ENCODE data around the gene LRP1B. TPM values are rescaled to one million over a fixed set of nuclear protein-coding genes. Genes with fewer than 3 reads are reported as not detected.

Gene LRP1B
- total RNA-seq, 2 donors from 2014 or later, result 0.79 to 1.8 TPM

- H3K9ac ChIP-seq (ENCODE audit: extremely low read depth, low read length, poor library complexity, severe bottlenecking), result no peak overlapping the region
- H3K27ac ChIP-seq (ENCODE audit: low read depth, low read length), result no peak overlapping the region
- no peak for DNase-seq
- Mint-ChIP-seq H3K36me3 (ENCODE audit: low read depth) (no peaks in the 10 kb centered on the region), H3K9me3 (no peaks in the 10 kb centered on the region), H3K27ac (no peak overlapping the region), H3K4me3 (no peak overlapping the region), H3K27me3 (ENCODE audit: insufficient read depth) (no peaks in the 10 kb centered on the region), H3K4me1 (peaks cover 10% of the 10 kb centered on the region)
- TF ChIP-seq CTCF (conservative IDR thresholded peaks at IDR 0.05), result no peak
- no peaks in the 10 kb centered on the region for H3K9me3 ChIP-seq (ENCODE audit: control insufficient read depth, low read length)
- no peak overlapping the region for H3K4me3 ChIP-seq (ENCODE audit: low read length)
- no peaks in the 10 kb centered on the region for H3K27me3 ChIP-seq (ENCODE audit: control insufficient read depth, insufficient read depth, low read length, poor library complexity, severe bottlenecking)
- 94% methylated on average over 1 of the region's 1 CpG; no CpG with 5 or more reads in 1 of the 2 experiments for WGBS, 2 experiments (ENCODE audit: insufficient coverage in 1 of 2, insufficient read length in 1 of 2)
- H3K36me3 ChIP-seq (ENCODE audit: control insufficient read depth, insufficient read depth, low read length), result no peaks in the 10 kb centered on the region
- H3K4me1 ChIP-seq (ENCODE audit: control insufficient read depth, insufficient read depth, low read length), result no peaks in the 10 kb centered on the region
Observed at GRCh38 chr2:140356697-140357096, 1774.1 kb downstream of the LRP1B start.

- no peaks in the 10 kb centered on the region for H3K27me3 ChIP-seq (ENCODE audit: control insufficient read depth, insufficient read depth, low read length, poor library complexity, severe bottlenecking)
- no peak overlapping the region for H3K27ac Mint-ChIP-seq
- no peak for TF ChIP-seq CTCF (conservative IDR thresholded peaks at IDR 0.05)
- H3K4me3 ChIP-seq (ENCODE audit: low read length), result no peak overlapping the region
- peaks cover 12% of the 10 kb centered on the region for H3K4me1 Mint-ChIP-seq
- no peaks in the 10 kb centered on the region for H3K27me3 Mint-ChIP-seq (ENCODE audit: insufficient read depth)
- no peaks in the 10 kb centered on the region for H3K9me3 Mint-ChIP-seq
- no peak for DNase-seq
- H3K36me3 Mint-ChIP-seq (ENCODE audit: low read depth), result no peaks in the 10 kb centered on the region
- no peak overlapping the region for H3K9ac ChIP-seq (ENCODE audit: extremely low read depth, low read length, poor library complexity, severe bottlenecking)
- H3K4me3 Mint-ChIP-seq, result no peak overlapping the region
- no peaks in the 10 kb centered on the region for H3K36me3 ChIP-seq (ENCODE audit: control insufficient read depth, insufficient read depth, low read length)
- H3K9me3 ChIP-seq (ENCODE audit: control insufficient read depth, low read length), result no peaks in the 10 kb centered on the region
- 0 to 67% methylated on average over 1 to 2 of the region's 2 CpGs for WGBS, 2 experiments (ENCODE audit: insufficient coverage in 1 of 2, insufficient read length in 1 of 2)
- peak overlapping the region; percentile 14 for H3K27ac ChIP-seq (ENCODE audit: low read depth, low read length)
- no peaks in the 10 kb centered on the region for H3K4me1 ChIP-seq (ENCODE audit: control insufficient read depth, insufficient read depth, low read length)
Observed at GRCh38 chr2:140355511-140356090, 1775.2 kb downstream of the LRP1B start.

- H3K36me3 Mint-ChIP-seq (ENCODE audit: low read depth), result no peaks in the 10 kb centered on the region
Observed at GRCh38 chr2:140354544-140354943, 1776.3 kb downstream of the LRP1B start.

More at GRCh38 chr2:140354544-140354943, 1776.3 kb downstream of the LRP1B start:
- TF ChIP-seq CTCF (conservative IDR thresholded peaks at IDR 0.05), result no peak
- H3K9me3 Mint-ChIP-seq, result no peaks in the 10 kb centered on the region
- no peaks in the 10 kb centered on the region for H3K36me3 ChIP-seq (ENCODE audit: control insufficient read depth, insufficient read depth, low read length)
- peak; percentile 35 for DNase-seq
- no peak overlapping the region for H3K27ac Mint-ChIP-seq
- H3K27me3 ChIP-seq (ENCODE audit: control insufficient read depth, insufficient read depth, low read length, poor library complexity, severe bottlenecking), result no peaks in the 10 kb centered on the region
- H3K4me1 Mint-ChIP-seq, result peaks cover 20% of the 10 kb centered on the region
- no peaks in the 10 kb centered on the region for H3K4me1 ChIP-seq (ENCODE audit: control insufficient read depth, insufficient read depth, low read length)
- 83 to 91% methylated on average over 1 to 2 of the region's 2 CpGs for WGBS, 2 experiments (ENCODE audit: insufficient coverage in 1 of 2, insufficient read length in 1 of 2)
- no peak overlapping the region for H3K4me3 Mint-ChIP-seq
- no peak overlapping the region for H3K4me3 ChIP-seq (ENCODE audit: low read length)
- H3K9ac ChIP-seq (ENCODE audit: extremely low read depth, low read length, poor library complexity, severe bottlenecking), result no peak overlapping the region
- no peaks in the 10 kb centered on the region for H3K27me3 Mint-ChIP-seq (ENCODE audit: insufficient read depth)
- no peaks in the 10 kb centered on the region for H3K9me3 ChIP-seq (ENCODE audit: control insufficient read depth, low read length)
- no peak overlapping the region for H3K27ac ChIP-seq (ENCODE audit: low read depth, low read length)
